ENCODE data around the gene IMMP2L. TPM values are rescaled to one million over a fixed set of nuclear protein-coding genes. Genes with fewer than 3 reads are reported as not detected.

The IMMP2L gene
- total RNA-seq, 2 experiments from 2014 or later: 8.9 to 18.7 TPM

DNA sequence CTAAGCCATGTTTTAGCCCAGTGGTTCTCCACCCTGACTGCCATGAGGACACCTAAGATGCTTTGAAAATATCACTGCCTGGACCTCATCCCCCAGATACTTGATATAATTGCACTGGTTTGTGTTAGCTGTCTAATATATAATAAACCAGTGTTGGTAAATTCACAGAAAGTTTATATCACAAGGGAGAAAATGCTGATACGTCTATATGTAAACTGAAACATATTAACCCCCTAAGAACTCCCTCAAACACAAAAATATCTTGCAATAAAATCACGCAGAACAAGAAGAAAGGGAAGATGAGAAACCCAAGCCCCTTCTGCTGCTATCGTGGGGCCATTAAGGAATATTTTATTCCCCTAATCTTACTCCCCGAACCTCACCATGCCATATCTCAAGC is 8.2 kb downstream of the IMMP2L start:
- intact Hi-C loops (cut with DNase I, micrococcal nuclease): loop anchor here in 1 of 2 experiments (10.0 kb wide), 1 partner anchor 959 kb away; no protein-coding TSS in a partner anchor
- Mint-ChIP-seq H3K27ac (no peak overlapping the region), H3K4me3 (no peak overlapping the region), H3K4me1 (ENCODE audit: low read depth) (peaks cover 11% of the 10 kb centered on the region), H3K9me3 (no peaks in the 10 kb centered on the region), H3K36me3 (ENCODE audit: low read depth) (peaks cover 72% of the 10 kb centered on the region), H3K27me3 (no peaks in the 10 kb centered on the region)
- ChIA-PET CTCF (no interaction called here), POLR2A (no interaction called here)
- H3K4me3 ChIP-seq (ENCODE audit: low read length): no peak overlapping the region
- ATAC-seq (ENCODE audit: poor library complexity): no peak
- no peak for DNase-seq
- TF ChIP-seq, protein P1, sequence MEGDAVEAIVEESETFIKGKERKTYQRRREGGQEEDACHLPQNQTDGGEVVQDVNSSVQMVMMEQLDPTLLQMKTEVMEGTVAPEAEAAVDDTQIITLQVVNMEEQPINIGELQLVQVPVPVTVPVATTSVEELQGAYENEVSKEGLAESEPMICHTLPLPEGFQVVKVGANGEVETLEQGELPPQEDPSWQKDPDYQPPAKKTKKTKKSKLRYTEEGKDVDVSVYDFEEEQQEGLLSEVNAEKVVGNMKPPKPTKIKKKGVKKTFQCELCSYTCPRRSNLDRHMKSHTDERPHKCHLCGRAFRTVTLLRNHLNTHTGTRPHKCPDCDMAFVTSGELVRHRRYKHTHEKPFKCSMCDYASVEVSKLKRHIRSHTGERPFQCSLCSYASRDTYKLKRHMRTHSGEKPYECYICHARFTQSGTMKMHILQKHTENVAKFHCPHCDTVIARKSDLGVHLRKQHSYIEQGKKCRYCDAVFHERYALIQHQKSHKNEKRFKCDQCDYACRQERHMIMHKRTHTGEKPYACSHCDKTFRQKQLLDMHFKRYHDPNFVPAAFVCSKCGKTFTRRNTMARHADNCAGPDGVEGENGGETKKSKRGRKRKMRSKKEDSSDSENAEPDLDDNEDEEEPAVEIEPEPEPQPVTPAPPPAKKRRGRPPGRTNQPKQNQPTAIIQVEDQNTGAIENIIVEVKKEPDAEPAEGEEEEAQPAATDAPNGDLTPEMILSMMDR (IDR thresholded peaks at IDR 0.05): no peak
- H3K36me3 ChIP-seq (ENCODE audit: insufficient read depth, low read length): peaks cover 20% of the 10 kb centered on the region
- no peaks in the 10 kb centered on the region for H3K9me3 ChIP-seq (ENCODE audit: control insufficient read depth in 1 of 2, insufficient read depth in 1 of 2, low read length in 2 of 2)
- H3K4me1 ChIP-seq (ENCODE audit: insufficient read depth, low read length): no peaks in the 10 kb centered on the region
- H3K27ac ChIP-seq (ENCODE audit: low read depth in 1 of 2, low read length in 2 of 2): no peak overlapping the region
- H3K27me3 ChIP-seq (ENCODE audit: control insufficient read depth in 1 of 2, insufficient read depth in 2 of 2, low read length in 2 of 2): no peaks in the 10 kb centered on the region

DNA sequence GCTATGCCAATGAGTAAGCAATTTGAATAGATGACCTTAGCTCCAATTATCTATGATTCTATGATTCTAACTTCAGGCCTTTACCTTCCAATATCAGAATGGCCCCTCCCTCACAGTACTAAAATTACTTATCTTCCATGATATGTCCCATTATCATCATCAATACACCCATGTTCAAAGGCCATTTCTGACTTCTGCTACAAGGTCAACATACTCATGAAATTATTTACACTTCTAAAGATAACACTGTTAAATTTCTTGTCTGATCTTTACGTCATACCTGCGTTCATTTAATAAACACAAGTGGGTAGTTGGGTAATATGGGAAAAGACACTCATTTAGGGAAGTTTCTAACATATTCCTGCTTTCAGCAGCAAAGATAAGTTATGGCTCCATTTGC is 21.2 kb downstream of the IMMP2L start:
- Histone ChIP-seq H3K27me3 (ENCODE audit: control insufficient read depth in 1 of 2, insufficient read depth in 2 of 2, low read length in 2 of 2) (no peaks in the 10 kb centered on the region), H3K36me3 (ENCODE audit: insufficient read depth, low read length) (no peaks in the 10 kb centered on the region), H3K4me3 (ENCODE audit: low read length) (no peak overlapping the region), H3K27ac (ENCODE audit: low read depth in 1 of 2, low read length in 2 of 2) (no peak overlapping the region), H3K4me1 (ENCODE audit: insufficient read depth, low read length) (no peaks in the 10 kb centered on the region), H3K9me3 (ENCODE audit: control insufficient read depth in 1 of 2, insufficient read depth in 1 of 2, low read length in 2 of 2) (no peaks in the 10 kb centered on the region)
- DNase-seq (no peak), ATAC-seq (ENCODE audit: poor library complexity) (no peak)
- Mint-ChIP-seq H3K4me1 (ENCODE audit: low read depth) (no peaks in the 10 kb centered on the region), H3K36me3 (ENCODE audit: low read depth) (peaks cover 6% of the 10 kb centered on the region), H3K4me3 (no peak overlapping the region), H3K27ac (no peak overlapping the region), H3K9me3 (no peaks in the 10 kb centered on the region), H3K27me3 (no peaks in the 10 kb centered on the region)
- TF ChIP-seq, protein P1 (IDR thresholded peaks at IDR 0.05): no peak
- ChIA-PET CTCF (no interaction called here), POLR2A (interaction anchor here (0.7 kb wide), 1 partner anchor 1574 kb away, joined by 3 read pairs; no protein-coding TSS in a partner anchor)
- intact Hi-C loops (cut with DNase I, micrococcal nuclease): no loop called here

GRCh38 chr7:111540199-111540815 is 22.0 kb downstream of the IMMP2L start:
- ATAC-seq (ENCODE audit: poor library complexity): no peak
- no peak overlapping the region for H3K4me3 Mint-ChIP-seq
- intact Hi-C loops (cut with DNase I, micrococcal nuclease): no loop called here
- POLR2A ChIA-PET: no interaction called here
- Histone ChIP-seq H3K9me3 (ENCODE audit: control insufficient read depth in 1 of 2, insufficient read depth in 1 of 2, low read length in 2 of 2) (no peaks in the 10 kb centered on the region), H3K27ac (ENCODE audit: low read depth in 1 of 2, low read length in 2 of 2) (no peak overlapping the region), H3K4me3 (ENCODE audit: low read length) (no peak overlapping the region), H3K36me3 (ENCODE audit: insufficient read depth, low read length) (no peaks in the 10 kb centered on the region), H3K27me3 (ENCODE audit: control insufficient read depth in 1 of 2, insufficient read depth in 2 of 2, low read length in 2 of 2) (no peaks in the 10 kb centered on the region), H3K4me1 (ENCODE audit: insufficient read depth, low read length) (no peaks in the 10 kb centered on the region)
- H3K4me1 Mint-ChIP-seq (ENCODE audit: low read depth): no peaks in the 10 kb centered on the region
- peaks cover 6% of the 10 kb centered on the region for H3K36me3 Mint-ChIP-seq (ENCODE audit: low read depth)
- CTCF ChIA-PET: no interaction called here
- TF ChIP-seq, protein P1 (IDR thresholded peaks at IDR 0.05): no peak
- H3K27ac Mint-ChIP-seq: no peak overlapping the region
- no peaks in the 10 kb centered on the region for H3K9me3 Mint-ChIP-seq
- H3K27me3 Mint-ChIP-seq: no peaks in the 10 kb centered on the region
- no peak for DNase-seq
